Measurements from ENCODE around the gene TRPM2.
A peak's percentile ranks its signal among the peaks of the same experiment; 100 is the strongest.

Gene TRPM2

DNA sequence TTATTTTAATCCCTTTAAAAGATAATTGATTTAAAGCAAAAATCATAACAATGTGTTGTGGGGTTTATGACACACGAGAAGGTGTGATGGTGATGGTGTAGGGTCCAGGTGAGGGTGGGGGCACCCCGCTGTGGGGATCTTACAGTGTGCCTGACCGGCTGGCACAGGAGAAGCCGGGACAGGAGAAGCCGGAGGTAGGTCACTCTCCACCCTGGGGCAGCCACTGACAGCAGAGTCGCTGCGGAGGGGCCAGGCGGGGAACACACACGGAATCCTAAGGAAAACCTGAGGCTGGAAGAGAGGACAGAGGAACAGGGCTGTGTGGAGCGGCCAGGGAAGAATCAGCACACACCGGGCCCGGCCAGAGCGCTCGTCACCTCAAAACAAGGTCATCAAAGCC lies 97.6 kb downstream of the TRPM2 start:
- TF ChIP-seq CTCF (IDR thresholded peaks at IDR 0.05; ENCODE audit: low read depth, low read length) = no peak
- no peak for DNase-seq (ENCODE audit: low read depth in 2 of 2)
- no peak overlapping the region for H3K4me3 ChIP-seq (replicated peaks in 1 of 2; ENCODE audit: low read depth in 2 of 2, low read length in 2 of 2)

- DNase-seq (ENCODE audit: low read depth in 2 of 2) = no peak
- TF ChIP-seq CTCF (IDR thresholded peaks at IDR 0.05; ENCODE audit: low read depth, low read length) = no peak
- no peak overlapping the region for H3K4me3 ChIP-seq (replicated peaks in 1 of 2; ENCODE audit: low read depth in 2 of 2, low read length in 2 of 2)
Observed at GRCh38 chr21:44453120-44453519, 99.7 kb downstream of the TRPM2 start.

- DNase-seq (ENCODE audit: low read depth in 2 of 2) = no peak
- TF ChIP-seq CTCF (IDR thresholded peaks at IDR 0.05; ENCODE audit: low read depth, low read length) = no peak
- H3K4me3 ChIP-seq (replicated peaks in 1 of 2; ENCODE audit: low read depth in 2 of 2, low read length in 2 of 2) = no peak overlapping the region
Observed at GRCh38 chr21:44454058-44454457, 100.6 kb downstream of the TRPM2 start.

GRCh38 chr21:44454747-44455523 lies 101.5 kb downstream of the TRPM2 start, which contains the start of gene LRRC3:
Gene LRRC3 (plus strand): TSS chr21:44455510. CDS start chr21:44456645, 1,135 bp downstream.
- no peak for TF ChIP-seq CTCF (IDR thresholded peaks at IDR 0.05; ENCODE audit: low read depth, low read length)
- H3K4me3 ChIP-seq (replicated peaks in 1 of 2; ENCODE audit: low read depth in 2 of 2, low read length in 2 of 2) = peak within 1 kb of the TSS; percentile 55 to 56
- peak; percentile 85 to 90 for DNase-seq (ENCODE audit: low read depth in 2 of 2)

GRCh38 chr21:44455524-44456213 lies 102.2 kb downstream of the TRPM2 start:
- TF ChIP-seq CTCF (IDR thresholded peaks at IDR 0.05; ENCODE audit: low read depth, low read length) = no peak
- peak; percentile 34 to 42 for DNase-seq (ENCODE audit: low read depth in 2 of 2)
- H3K4me3 ChIP-seq (replicated peaks in 1 of 2; ENCODE audit: low read depth in 2 of 2, low read length in 2 of 2) = peak overlapping the region; percentile 55 to 56

DNA sequence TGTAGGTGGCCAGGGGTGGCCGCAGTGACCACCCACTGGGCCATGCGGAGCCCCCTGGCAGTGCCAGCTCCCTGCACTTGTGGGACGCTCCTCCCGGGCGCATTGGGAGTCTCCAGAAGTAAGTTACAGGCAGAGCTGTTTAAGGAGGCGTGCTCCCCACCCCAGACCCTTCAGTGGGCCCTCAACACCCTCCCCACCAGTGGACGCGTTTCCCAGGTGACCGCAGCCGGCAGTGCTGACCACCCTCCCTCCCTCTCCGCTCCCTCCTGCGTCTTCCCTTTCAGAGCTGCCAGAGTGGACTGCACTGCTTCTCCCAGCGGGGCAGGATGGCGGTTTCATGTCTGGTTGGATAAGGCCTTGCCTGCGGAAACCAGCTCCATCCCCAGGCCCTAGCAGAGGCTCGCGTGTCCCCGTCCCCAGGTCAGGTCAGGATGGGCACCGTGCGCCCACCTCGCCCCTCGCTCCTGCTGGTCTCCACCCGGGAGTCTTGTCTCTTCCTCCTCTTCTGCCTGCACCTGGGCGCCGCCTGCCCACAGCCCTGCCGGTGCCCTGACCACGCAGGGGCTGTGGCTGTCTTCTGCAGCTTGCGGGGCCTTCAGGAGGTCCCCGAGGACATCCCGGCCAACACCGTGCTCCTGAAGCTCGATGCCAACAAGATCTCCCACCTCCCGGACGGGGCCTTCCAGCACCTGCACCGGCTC lies 102.9 kb downstream of the TRPM2 start:
- no peak for DNase-seq (ENCODE audit: low read depth in 2 of 2)
- peak overlapping the region; percentile 55 to 56 for H3K4me3 ChIP-seq (replicated peaks in 1 of 2; ENCODE audit: low read depth in 2 of 2, low read length in 2 of 2)
- TF ChIP-seq CTCF (IDR thresholded peaks at IDR 0.05; ENCODE audit: low read depth, low read length) = no peak
